ENCODE measurements around the gene CXCR4. TPM values are rescaled to one million over a fixed set of nuclear protein-coding genes. Genes with fewer than 3 reads are reported as not detected.

The CXCR4 gene
- total RNA-seq, 1 experiment from 2014 or later = 1.1 TPM

DNA sequence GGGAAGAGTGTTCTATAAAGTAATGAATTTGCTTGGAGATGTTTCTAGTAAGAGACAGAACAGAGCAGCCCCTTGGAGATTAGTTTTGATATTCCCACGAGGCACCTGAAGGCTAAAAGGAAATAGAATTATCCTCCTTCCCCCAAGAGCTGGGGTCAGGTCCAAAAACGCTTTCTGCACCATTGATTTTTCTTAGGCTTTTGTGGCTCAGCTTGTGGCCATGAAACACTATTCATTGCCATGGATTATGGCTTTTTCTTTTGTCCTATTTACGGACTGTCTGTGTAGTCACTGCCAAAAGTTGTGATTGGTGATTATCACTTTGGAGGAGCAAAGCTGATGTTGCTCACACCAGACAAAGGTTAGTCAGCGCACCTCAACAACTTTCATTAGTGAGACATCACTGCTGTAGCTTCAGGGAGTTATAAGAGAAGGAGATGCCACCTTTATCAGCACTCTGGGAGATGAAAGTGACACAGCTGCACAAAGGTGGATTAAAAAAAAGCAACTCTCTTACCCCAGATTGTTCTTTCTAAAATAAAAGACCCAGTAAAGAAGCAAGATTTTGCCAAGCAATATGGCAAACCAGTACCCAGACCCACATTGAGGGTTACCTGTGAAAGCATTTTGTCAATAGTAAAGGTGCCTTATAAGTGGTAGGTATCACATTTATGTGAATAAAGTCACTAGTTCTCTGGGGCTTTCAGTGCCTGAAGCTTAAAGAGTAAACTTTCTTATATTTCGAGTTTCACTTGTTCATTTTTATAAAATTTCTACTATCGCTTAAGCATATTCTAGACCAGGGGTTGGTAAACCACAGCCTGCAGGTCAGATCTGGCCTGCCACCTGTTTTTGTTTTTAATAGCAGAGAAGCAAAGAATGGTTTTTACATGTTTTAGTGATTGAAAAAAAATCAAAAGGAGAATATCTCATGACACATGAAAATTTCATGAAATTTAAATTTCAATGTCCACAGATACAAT is 10.6 kb downstream of the CXCR4 start:
- Histone ChIP-seq H3K4me1 (replicated peaks; ENCODE audit: insufficient read depth) (no peaks in the 10 kb centered on the region), H3K27me3 (ENCODE audit: insufficient read depth, low read depth) (no peaks in the 10 kb centered on the region), H3K9me2 (ENCODE audit: insufficient read depth) (no peaks in the 10 kb centered on the region), H3K36me3 (ENCODE audit: low read depth) (no peaks in the 10 kb centered on the region), H3K9me3 (ENCODE audit: insufficient read depth, low read depth) (no peaks in the 10 kb centered on the region), H3K4me3 (no peak overlapping the region), H3K4me2 (no peak overlapping the region), H3K79me2 (ENCODE audit: low read depth) (no peaks in the 10 kb centered on the region), H4K20me1 (ENCODE audit: insufficient read depth) (no peaks in the 10 kb centered on the region), H3K27ac (no peak overlapping the region), H3F3A (ENCODE audit: insufficient read depth, low read depth) (no peaks in the 10 kb centered on the region), H2AFZ (no peak overlapping the region)
- intact Hi-C loops (cut with micrococcal nuclease; ENCODE audit: unreplicated experiment) = no loop called here
- BruUV-seq (replicated peaks) = no TSS peak
- ChIA-PET CTCF (no interaction called here), POLR2A (ENCODE audit: unreplicated experiment) (interaction anchor here (0.6 kb wide), 1 partner anchor 142 kb away, joined by 3 read pairs; no protein-coding TSS in a partner anchor)
- TF ChIP-seq, protein P1, sequence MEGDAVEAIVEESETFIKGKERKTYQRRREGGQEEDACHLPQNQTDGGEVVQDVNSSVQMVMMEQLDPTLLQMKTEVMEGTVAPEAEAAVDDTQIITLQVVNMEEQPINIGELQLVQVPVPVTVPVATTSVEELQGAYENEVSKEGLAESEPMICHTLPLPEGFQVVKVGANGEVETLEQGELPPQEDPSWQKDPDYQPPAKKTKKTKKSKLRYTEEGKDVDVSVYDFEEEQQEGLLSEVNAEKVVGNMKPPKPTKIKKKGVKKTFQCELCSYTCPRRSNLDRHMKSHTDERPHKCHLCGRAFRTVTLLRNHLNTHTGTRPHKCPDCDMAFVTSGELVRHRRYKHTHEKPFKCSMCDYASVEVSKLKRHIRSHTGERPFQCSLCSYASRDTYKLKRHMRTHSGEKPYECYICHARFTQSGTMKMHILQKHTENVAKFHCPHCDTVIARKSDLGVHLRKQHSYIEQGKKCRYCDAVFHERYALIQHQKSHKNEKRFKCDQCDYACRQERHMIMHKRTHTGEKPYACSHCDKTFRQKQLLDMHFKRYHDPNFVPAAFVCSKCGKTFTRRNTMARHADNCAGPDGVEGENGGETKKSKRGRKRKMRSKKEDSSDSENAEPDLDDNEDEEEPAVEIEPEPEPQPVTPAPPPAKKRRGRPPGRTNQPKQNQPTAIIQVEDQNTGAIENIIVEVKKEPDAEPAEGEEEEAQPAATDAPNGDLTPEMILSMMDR (conservative IDR thresholded peaks at IDR 0.05) = no peak
- no peak for TF ChIP-seq EZH2 (IDR thresholded peaks at IDR 0.05; ENCODE audit: low read depth)
- DNase-seq = no peak

- no peak overlapping the region for H2AFZ ChIP-seq
- BruUV-seq (replicated peaks) = no TSS peak
- no peaks in the 10 kb centered on the region for H3K36me3 ChIP-seq (ENCODE audit: low read depth)
- POLR2A ChIA-PET (ENCODE audit: unreplicated experiment) = no interaction called here
- TF ChIP-seq, protein P1 (conservative IDR thresholded peaks at IDR 0.05) = no peak
- TF ChIP-seq EZH2 (IDR thresholded peaks at IDR 0.05; ENCODE audit: low read depth) = no peak
- H3F3A ChIP-seq (ENCODE audit: insufficient read depth, low read depth) = no peaks in the 10 kb centered on the region
- H3K9me2 ChIP-seq (ENCODE audit: insufficient read depth) = no peaks in the 10 kb centered on the region
- H3K27ac ChIP-seq = no peak overlapping the region
- no peak overlapping the region for H3K4me3 ChIP-seq
- H3K4me1 ChIP-seq (replicated peaks; ENCODE audit: insufficient read depth) = no peaks in the 10 kb centered on the region
- DNase-seq = no peak
- H3K4me2 ChIP-seq = no peak overlapping the region
- intact Hi-C loops (cut with micrococcal nuclease; ENCODE audit: unreplicated experiment) = no loop called here
- H4K20me1 ChIP-seq (ENCODE audit: insufficient read depth) = no peaks in the 10 kb centered on the region
- CTCF ChIA-PET = no interaction called here
- no peaks in the 10 kb centered on the region for H3K27me3 ChIP-seq (ENCODE audit: insufficient read depth, low read depth)
- no peaks in the 10 kb centered on the region for H3K9me3 ChIP-seq (ENCODE audit: insufficient read depth, low read depth)
- H3K79me2 ChIP-seq (ENCODE audit: low read depth) = no peaks in the 10 kb centered on the region
Measured at GRCh38 chr2:136106505-136106904, 11.4 kb downstream of the CXCR4 start.

GRCh38 chr2:136104977-136105376 is 13.0 kb downstream of the CXCR4 start:
- Histone ChIP-seq H3K27ac (no peak overlapping the region), H3K4me2 (no peak overlapping the region), H3K79me2 (ENCODE audit: low read depth) (no peaks in the 10 kb centered on the region), H2AFZ (no peak overlapping the region), H3K9me2 (ENCODE audit: insufficient read depth) (no peaks in the 10 kb centered on the region), H3K4me1 (replicated peaks; ENCODE audit: insufficient read depth) (0 out of 2 replicates have a peak, but pooled peaks cover 3% of the 10 kb centered on the region), H3F3A (ENCODE audit: insufficient read depth, low read depth) (no peaks in the 10 kb centered on the region), H4K20me1 (ENCODE audit: insufficient read depth) (no peaks in the 10 kb centered on the region), H3K36me3 (ENCODE audit: low read depth) (no peaks in the 10 kb centered on the region), H3K27me3 (ENCODE audit: insufficient read depth, low read depth) (no peaks in the 10 kb centered on the region), H3K4me3 (no peak overlapping the region), H3K9me3 (ENCODE audit: insufficient read depth, low read depth) (no peaks in the 10 kb centered on the region)
- ChIA-PET POLR2A (ENCODE audit: unreplicated experiment) (no interaction called here), CTCF (no interaction called here)
- TF ChIP-seq, protein P1 (conservative IDR thresholded peaks at IDR 0.05) = no peak
- no peak for TF ChIP-seq EZH2 (IDR thresholded peaks at IDR 0.05; ENCODE audit: low read depth)
- DNase-seq = no peak
- no TSS peak for BruUV-seq (replicated peaks)
- intact Hi-C loops (cut with micrococcal nuclease; ENCODE audit: unreplicated experiment) = no loop called here

Data from PC-9 (cell line).